Chondrocyte (in vitro differentiated cells): ENCODE measurements around the gene CXXC1. TPM values are rescaled to one million over a fixed set of nuclear protein-coding genes. Genes with fewer than 3 reads are reported as not detected.

ENCODE experiments used
- DNase-seq: peaks from one replicate; pipeline ENCODE4 v3.0.0; 2021; ENCODE audit warnings: mixed read lengths, low spot score
- H3K27ac Mint-ChIP-seq: one replicate; pipeline ENCODE4 v1.8.0; 2021; ENCODE audit warnings: mild to moderate bottlenecking, moderate library complexity, mixed read lengths; ENCODE audit not compliant: unreplicated experiment
- H3K27me3 Mint-ChIP-seq: 2 replicates; pipeline ENCODE4 v1.8.0; 2021; ENCODE audit warnings: low read depth, mixed read lengths
- H3K36me3 Mint-ChIP-seq: 2 replicates; pipeline ENCODE4 v1.8.0; 2021; ENCODE audit warnings: low read depth, mixed read lengths
- H3K4me1 Mint-ChIP-seq: 2 replicates; pipeline ENCODE4 v1.8.0; 2021; ENCODE audit warnings: low read depth, mild to moderate bottlenecking, mixed read lengths
- H3K4me3 Mint-ChIP-seq: one replicate; pipeline ENCODE4 v1.8.0; 2021; ENCODE audit warnings: mild to moderate bottlenecking, moderate library complexity, mixed read lengths; ENCODE audit not compliant: unreplicated experiment
- H3K9me3 Mint-ChIP-seq: 2 replicates; pipeline ENCODE4 v1.8.0; 2021; ENCODE audit warnings: low read depth, mixed read lengths
- CTCF ChIP-seq: fragments of 200-600 bp; sonication (generic); IDR thresholded peaks from 2 replicates; pipeline ENCODE4 v1.5.0; 2021; ENCODE audit warnings: antibody characterized with exemption, mild to moderate bottlenecking, moderate library complexity
- total RNA-seq: library from RNA; stranded (reverse); gene quantifications from 3 replicates; pipeline ENCODE4 v1.2.1, GENCODE V29; 2021

Gene CXXC1
- total RNA-seq, 1 donor from 2014 or later = 47.6 TPM

DNA sequence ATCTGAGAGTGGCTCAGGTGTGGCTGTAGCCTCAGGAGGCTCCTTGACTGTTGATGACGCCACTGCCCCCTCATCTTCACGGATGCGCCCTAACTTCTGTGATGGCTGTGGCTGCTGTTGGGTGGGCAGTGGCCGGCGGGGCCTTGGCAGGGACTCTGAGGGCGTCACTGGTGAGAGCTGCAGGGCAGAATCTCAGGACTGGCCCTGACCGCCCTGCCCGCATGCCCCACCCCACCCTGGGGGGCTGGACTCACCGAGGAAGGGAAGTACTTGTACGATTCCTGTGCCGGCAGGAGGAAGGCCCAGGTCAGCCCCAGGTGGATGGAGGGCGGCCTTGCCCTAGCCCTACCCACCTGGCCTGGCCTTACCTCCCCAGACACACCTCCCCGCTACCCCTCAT, 2.4 kb downstream of the CXXC1 start:
- DNase-seq = no peak
- Mint-ChIP-seq H3K4me3 (no peak overlapping the region), H3K4me1 (peaks cover 38% of the 10 kb centered on the region), H3K27me3 (peaks cover under 1% of the 10 kb centered on the region), H3K27ac (no peak overlapping the region), H3K9me3 (no peaks in the 10 kb centered on the region), H3K36me3 (peaks cover 13% of the 10 kb centered on the region)
- TF ChIP-seq CTCF = no peak

DNA sequence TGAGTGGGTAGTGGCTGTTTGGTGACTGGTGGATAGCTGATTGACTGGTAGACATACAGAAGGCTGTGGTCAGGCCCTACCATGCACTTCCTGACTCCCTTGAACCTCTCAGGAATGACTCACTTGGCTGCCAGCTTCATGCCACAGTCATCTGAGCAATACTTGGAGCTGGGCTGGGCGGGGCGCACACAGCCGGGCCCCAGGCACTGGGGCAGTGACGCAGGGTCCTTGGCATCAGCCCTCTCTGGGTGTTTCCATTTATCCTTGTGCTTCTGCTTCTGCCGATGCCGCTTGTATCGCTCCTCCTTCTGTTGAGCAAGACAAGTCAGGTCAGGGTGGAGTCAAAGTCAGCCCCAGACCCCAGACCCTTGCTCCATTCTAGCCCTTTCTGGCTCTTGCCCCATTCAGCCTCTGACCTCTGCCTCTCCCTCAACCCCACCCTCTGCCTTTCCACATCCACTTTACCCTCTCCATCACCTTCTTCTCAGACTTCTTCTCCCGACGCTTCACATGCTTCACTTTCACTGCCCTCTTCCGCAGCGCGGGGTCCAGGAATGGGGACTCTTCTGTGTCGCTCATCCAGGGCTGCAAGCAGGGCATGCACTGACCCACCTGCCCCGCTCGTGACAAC, 3.1 kb downstream of the CXXC1 start:
- Mint-ChIP-seq H3K9me3 (no peaks in the 10 kb centered on the region), H3K36me3 (peaks cover 13% of the 10 kb centered on the region), H3K27ac (peak overlapping the region; percentile 76), H3K4me1 (peaks cover 45% of the 10 kb centered on the region), H3K27me3 (no peaks in the 10 kb centered on the region), H3K4me3 (no peak overlapping the region)
- TF ChIP-seq CTCF = no peak
- no peak for DNase-seq

- H3K9me3 Mint-ChIP-seq = no peaks in the 10 kb centered on the region
- H3K27me3 Mint-ChIP-seq = no peaks in the 10 kb centered on the region
- peaks cover 16% of the 10 kb centered on the region for H3K36me3 Mint-ChIP-seq
- no peak overlapping the region for H3K4me3 Mint-ChIP-seq
- H3K4me1 Mint-ChIP-seq = peaks cover 52% of the 10 kb centered on the region
- DNase-seq = no peak
- TF ChIP-seq CTCF = no peak
- H3K27ac Mint-ChIP-seq = peak overlapping the region; percentile 76
Observed at GRCh38 chr18:50283469-50284209, 3.9 kb downstream of the CXXC1 start.

DNA sequence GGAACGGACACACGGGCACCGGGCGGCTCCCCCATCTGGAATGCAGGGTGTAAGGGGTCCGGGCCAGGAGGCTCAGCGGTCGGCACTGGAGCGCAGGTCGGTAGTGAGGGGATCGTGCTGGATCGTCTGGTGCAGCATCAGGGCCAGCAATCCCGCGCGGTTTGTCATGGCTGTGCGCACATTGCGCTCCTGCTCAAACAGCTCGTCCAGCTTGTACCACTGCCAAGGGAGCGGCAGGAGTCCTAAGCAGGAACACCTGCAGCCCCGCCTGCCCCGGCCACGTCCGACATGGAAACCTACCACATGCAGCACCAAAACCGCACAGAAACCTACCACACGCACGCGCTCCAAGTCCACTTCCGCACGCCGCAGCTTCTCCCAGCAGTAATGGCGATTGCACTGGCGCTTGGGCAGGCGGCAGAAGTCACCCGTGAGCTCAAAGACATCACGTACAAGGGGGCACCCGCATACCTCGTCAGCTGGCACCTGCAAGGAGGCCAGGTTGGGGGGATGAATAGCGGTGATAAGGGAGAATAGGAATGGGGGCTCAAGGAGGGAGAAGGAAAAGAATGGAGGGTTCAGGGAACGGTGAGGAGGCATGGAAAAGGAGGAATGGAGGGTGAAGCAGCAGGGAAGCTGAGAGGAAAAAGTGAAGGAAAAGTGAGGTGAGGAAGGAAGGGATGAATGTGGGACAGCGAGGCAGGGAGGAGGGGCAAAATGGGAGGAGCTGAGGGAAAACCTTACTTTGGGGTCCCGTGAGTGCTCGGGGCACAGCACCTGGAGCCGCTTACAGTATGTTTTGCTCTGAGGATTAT, 4.8 kb downstream of the CXXC1 start:
- H3K4me1 Mint-ChIP-seq = peaks cover 55% of the 10 kb centered on the region
- peak; percentile 94 for DNase-seq
- no peaks in the 10 kb centered on the region for H3K9me3 Mint-ChIP-seq
- TF ChIP-seq CTCF = no peak
- peak overlapping the region; percentile 95 for H3K4me3 Mint-ChIP-seq
- H3K27me3 Mint-ChIP-seq = no peaks in the 10 kb centered on the region
- peak overlapping the region; percentile 32 for H3K27ac Mint-ChIP-seq
- H3K36me3 Mint-ChIP-seq = peaks cover 16% of the 10 kb centered on the region

DNA sequence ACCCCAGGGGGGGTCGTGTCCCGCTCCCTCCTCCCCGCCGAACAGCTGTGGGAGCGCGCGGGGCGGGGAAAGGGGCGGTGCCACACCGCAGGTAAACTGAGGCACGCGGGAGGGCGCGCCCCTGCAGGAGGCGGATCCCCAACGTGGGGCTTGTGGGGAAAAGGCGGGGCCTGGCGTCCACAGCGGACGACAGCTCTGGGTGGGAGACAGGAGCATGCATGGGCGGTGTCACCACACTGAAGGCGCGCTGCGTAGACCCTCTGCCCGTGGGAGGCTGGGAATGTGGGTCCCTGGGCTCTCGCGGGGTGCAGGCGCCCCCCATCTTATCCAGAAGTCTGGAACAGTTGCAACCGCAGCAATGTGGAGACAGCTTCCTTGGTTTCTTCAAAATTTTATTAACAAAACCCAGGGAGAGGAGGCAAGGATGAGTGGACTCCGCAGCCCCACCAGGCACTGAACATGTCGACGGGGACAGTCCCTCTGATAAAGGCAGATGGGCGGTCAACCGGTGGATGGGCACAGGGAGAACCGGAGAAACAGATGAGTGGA, 5.4 kb downstream of the CXXC1 start:
- Mint-ChIP-seq H3K36me3 (peaks cover 16% of the 10 kb centered on the region), H3K4me1 (peaks cover 54% of the 10 kb centered on the region), H3K27me3 (no peaks in the 10 kb centered on the region), H3K27ac (peak overlapping the region; percentile 83), H3K9me3 (no peaks in the 10 kb centered on the region), H3K4me3 (peak overlapping the region; percentile 95)
- no peak for TF ChIP-seq CTCF
- DNase-seq = peak; percentile 92
